ENCODE measurements around the gene IL21R.
"Not testable (repeated sequence)": the region's sequence is repeated elsewhere in the genome, so short reads cannot be mapped to it uniquely, and the experiment has no call there.

IL21R gene

GRCh38 chr16:27374804-27375425 lies 27.1 kb upstream of the IL21R start:
- DNase-seq (ENCODE audit: low spot score) = peak; percentile 87

DNA sequence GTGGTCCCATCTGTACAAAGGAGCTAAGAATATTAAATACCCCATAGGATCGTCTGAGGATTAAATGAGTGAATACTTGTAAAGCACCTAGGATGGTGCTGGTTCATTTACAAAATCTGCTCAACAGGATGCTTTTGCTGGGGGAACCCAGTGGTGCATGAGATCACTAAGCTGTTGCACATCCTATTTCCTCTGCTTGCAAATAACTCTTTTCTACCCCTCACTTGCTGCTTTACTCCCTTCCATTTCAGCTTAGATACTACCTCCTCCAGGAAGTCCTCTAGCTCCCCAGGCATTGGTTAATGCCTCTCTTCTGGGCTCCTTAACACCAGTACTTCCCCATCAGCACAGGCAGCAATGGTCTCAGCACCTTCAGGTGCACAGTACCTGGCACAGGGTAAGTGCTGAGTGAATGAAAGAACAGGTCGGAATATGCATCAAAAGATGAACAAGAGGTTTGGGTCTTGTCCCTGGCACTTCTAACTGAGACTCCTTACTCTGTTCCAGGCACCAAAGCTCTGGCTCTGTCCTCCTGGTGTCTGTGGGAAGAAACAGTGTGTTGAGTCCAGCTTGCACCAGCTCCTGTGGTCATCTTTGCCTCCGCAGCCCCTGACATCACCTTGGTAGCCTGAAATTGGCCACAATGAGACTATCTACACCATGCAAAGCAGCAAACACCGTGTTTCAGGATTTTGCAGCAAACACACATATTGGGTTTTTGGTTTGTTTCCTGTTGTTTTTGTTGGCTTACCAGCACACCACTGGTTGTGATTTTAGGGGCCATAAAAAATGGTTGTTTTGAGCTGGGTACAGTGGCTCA lies 24.1 kb upstream of the IL21R start:
- DNase-seq (ENCODE audit: low spot score) = no peak

DNA sequence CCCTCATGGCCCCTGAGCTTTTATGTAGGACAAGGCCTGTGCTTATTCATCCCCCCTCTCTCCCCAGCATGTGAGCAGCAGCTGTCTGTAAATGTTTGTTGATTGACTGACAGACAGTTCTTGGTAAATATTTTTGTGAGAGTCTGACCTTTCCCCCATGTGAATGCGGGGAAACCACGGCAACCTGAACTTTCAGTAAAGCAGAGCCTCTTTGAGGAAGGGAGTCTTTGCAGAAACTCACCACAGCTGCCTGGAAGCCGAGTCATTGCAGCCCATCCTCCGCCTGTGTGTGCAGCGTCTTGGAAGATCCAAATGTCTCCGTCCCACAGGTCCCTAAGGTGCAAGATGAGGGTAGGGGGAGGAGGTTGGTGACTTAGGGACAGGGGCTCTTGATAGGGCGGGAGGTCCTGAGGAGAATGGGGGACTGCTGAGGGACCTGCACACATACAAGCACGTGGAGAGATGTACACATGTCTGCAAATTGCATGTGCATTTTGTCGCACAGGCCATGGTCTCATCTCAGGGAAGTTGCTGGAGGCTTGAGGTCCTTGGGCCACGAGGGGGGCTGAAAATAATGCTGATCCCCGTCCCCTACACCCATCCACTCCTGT lies 23.0 kb upstream of the IL21R start:
- DNase-seq (ENCODE audit: low spot score) = no peak

- DNase-seq (ENCODE audit: low spot score) = no peak
Observed at GRCh38 chr16:27379919-27380318, 22.1 kb upstream of the IL21R start.

- no peak for DNase-seq (ENCODE audit: low spot score)
Observed at GRCh38 chr16:27381236-27381635, 20.7 kb upstream of the IL21R start.

DNA sequence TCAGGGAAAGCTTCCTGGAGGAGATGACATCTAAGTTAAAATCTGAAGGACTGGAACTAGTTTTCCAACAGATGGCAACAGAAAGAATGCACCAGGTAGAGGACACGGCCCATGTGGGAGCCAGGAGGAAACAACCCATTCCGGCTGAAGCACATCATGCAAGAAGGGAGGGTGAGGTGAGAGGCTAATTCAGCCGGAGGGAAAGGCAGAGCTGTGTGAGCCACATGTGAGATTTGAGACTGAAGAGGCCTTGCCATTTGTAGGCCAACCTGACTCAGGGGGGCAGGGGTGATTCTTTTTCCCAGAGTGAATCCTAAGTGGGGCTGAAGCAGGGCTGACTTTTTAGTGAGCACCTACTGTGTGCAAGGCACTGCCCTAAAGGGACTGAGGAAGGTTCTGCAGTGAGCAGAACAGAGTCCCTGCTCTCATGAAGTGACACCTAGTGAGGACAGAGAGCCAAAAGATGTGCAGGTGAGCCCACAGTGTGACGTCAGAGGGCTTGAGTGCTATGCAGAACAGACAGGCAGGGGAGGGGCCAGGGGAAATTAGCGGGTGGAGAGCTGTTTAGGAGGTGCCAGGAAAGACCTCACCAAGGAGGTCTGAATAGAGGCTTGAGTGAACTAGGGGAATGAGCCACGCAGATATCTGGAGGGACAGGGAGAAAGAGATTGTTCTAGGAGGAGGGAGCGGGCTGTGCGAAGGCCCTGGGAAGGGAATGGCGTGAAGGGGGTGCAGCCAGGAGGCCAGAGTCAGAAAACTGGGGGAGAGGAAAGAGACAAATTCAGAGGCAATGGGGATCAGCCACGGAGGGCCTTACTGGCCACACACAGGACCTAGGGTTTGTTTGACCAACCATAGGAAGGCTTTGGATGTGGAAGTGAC lies 19.8 kb upstream of the IL21R start:
- no peak for DNase-seq (ENCODE audit: low spot score)

DNA sequence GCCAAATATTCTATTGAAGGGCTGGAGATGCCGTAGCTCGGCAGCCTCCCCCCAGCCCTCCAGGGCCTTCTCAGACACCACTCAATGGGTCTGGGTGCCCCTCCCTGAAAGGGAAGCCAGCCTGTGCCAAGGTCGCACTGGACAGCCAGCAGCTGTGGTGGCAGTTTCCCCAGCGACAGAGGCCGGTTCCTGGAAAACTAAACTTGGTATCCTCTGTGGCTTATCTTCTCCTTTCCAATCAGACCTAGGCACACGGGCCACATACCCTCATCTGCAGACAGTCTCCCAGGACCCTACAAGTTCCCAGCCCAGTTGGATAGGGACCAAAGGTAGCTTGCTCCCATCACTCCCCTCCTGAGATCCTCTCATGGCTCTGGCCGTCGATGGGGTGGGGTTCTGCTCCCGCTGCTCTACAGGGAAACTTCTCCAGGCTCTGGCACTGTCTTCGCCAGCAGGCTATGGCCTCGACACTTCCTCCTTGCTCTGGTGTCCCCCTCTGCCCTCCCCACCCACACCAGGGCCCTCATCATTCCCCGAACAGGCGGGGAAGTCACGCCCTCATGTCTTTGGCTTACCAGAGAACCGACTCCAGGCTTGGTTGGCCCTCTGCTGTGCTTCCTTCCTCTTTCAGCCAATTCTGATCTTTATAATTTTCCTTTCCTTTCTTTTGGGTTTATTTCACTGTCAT lies 18.3 kb upstream of the IL21R start:
- DNase-seq (ENCODE audit: low spot score) = no peak

DNA sequence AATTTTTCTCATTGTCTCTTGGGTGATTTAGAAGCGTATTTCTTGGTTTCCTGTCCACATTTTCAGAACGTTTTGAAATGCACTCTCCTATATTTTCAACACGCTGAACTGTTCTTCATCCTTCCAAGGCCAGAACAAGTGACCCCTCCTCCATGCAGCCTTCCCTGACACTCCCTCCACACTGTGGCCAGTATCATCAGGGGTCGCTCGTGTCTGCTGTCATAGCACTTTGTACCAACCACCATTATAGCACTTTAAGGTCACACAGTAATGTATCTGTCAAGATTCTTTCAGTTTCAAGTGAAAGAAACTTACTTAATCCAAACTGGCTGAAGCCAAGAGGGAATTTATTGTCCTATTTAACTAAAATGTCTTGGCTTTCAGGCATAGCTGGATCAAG lies 17.5 kb upstream of the IL21R start:
- no peak for DNase-seq (ENCODE audit: low spot score)

GRCh38 chr16:27385398-27385797 lies 16.6 kb upstream of the IL21R start:
- no peak for DNase-seq (ENCODE audit: low spot score)

- no peak for DNase-seq (ENCODE audit: low spot score)
Observed at GRCh38 chr16:27386674-27387073, 15.3 kb upstream of the IL21R start.

DNA sequence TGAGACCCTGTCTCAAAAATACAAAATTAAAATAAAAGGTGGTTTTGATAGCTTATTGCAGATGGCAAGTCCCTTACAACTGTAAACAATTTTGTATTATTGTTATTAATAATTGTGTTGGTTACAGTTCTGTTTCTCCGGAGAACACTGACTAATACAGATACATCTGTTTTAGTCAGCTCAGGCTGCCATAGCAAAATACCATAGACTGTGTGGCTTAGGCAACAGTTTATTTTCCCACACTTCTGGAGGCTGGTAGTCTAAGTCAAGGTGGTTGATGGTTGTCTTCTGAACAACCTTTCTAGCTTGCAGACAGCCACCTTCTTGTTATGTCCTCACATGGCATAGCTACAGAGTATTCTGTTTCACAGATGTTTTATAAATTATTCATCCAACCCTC lies 14.2 kb upstream of the IL21R start:
- DNase-seq (ENCODE audit: low spot score) = no peak

DNA sequence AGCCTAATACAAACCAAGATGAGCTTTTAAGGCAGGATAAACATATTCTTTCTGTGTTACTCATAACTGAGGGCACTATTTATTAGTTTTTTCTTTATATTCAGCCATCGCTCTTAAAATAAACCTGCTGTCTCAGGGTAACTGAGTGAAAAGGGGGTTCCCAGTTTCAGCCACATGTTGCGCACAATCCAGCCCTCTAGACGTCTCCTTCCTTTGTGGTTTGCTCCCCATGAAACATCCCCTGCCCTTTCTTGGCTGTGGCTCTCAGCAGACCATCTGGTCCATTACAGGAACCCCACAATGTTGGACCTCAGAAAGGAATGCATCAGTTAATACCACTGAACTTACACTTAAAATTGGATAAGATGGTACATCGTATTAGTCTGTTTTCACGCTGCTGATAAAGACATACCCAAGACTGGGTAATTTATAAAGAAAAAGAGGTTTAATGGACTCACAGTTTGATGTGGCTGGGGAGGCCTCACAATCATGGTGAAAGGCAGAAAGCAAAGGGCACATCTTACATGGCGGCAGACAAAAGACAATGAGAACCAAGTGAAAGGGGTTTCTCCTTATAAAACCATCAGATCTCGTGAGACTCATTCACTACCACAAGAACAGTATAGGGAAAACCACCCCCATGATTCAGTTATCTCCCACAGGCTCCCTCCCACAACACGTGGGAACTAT lies 12.6 kb upstream of the IL21R start:
- DNase-seq (ENCODE audit: low spot score) = no peak

DNA sequence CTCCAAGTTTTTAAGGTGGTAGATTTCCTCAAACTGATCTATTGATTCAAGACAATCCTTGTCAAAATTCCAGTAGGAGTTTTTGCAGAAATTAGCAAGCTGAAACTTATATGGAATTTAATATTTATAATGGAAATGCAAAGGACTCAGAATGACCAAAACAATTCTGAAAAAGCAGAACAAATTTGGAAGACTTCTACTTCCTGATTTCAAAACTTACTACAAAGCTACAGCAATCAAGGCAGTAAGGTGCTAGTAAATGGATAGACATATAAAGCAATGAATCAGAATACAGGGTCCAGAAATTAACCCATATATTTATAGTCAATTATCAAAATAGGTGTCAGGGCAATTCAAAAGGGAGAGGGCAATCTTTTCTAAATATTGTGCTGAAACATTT lies 11.8 kb upstream of the IL21R start:
- no peak for DNase-seq (ENCODE audit: low spot score)

DNA sequence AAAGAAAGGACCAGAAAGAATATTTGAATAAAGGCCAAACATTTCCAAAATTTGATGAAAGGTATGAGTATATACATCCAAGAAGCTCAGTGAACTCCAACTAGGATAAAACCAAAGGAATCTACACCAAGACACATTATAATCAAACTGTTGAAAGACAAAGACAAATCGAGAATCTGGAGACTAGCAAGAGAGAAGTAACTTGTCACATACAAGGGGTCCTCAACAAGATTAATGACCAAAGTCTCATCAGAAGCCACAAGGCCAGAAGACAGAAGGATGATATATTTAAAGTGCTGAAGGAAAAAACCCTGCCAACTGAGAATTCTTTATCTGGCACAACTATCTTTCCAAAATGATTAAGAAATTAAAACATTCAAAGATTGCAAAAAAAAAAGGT lies 9.3 kb upstream of the IL21R start:
- DNase-seq (ENCODE audit: low spot score) = no peak

DNA sequence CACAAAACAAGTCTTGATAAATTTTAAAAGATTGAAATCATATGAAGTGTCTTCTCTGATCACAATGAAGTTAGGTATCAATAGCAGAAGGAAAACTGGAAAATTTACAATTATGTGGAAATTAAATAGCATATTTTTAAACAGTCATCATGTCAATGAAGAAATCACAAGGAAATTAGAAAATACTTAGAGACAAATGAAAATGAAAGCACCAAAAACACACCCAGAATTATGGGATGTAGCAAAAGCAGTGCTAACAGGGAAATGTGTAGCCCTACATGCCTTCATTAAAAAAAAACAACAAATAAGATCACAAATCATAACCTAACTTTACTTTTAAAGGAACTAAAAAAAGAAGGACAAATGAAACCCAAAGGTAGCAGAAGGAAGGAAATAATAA lies 7.5 kb upstream of the IL21R start:
- no peak for DNase-seq (ENCODE audit: low spot score)

- not testable (repeated sequence) for DNase-seq (ENCODE audit: low spot score)
Observed at GRCh38 chr16:27398341-27398893, 3.6 kb upstream of the IL21R start.

- DNase-seq (ENCODE audit: low spot score) = no peak
Observed at GRCh38 chr16:27398894-27399853, 2.8 kb upstream of the IL21R start.

GRCh38 chr16:27399969-27400368 lies 2.0 kb upstream of the IL21R start:
- no peak for DNase-seq (ENCODE audit: low spot score)

Measured in SK-N-DZ (cell line).